ENCODE results near the gene SEMA4G. TPM values are rescaled to one million over a fixed set of nuclear protein-coding genes. Genes with fewer than 3 reads are reported as not detected.

SEMA4G gene
- total RNA-seq, 2 donors from 2014 or later: 10.5 to 12.5 TPM

DNA sequence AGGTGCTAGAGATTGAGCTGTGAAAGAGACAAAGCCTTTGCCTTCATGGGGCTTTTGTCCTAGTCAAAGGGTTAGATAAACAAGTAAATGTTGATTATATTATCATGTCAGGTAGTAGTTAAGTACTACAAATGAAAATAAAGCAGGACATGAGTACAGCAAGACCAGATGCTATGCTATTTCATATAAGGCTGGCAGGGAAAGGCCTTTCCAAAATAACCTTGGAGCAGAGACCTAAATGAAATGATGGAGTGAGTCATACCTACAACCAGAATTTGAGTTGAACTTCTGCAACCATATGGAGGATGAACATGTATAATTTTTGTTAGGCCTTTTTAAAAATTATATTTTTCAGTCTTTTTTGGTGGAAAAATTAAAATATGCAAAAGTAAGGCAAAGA, 23.6 kb upstream of the SEMA4G start:
- Histone ChIP-seq H3K9me3 (no peaks in the 10 kb centered on the region), H3K4me1 (no peaks in the 10 kb centered on the region), H3K27ac (no peak overlapping the region), H3K36me3 (replicated peaks in 1 of 2; ENCODE audit: insufficient read depth in 1 of 2, low read depth in 2 of 2) (peaks cover 6 to 41% of the 10 kb centered on the region in 2 donors), H3K4me3 (no peak overlapping the region), H3K27me3 (no peaks in the 10 kb centered on the region)
- TF ChIP-seq CTCF (IDR thresholded peaks at IDR 0.05): no peak
- TF ChIP-seq POLR2A (IDR thresholded peaks at IDR 0.05): no peak
- no peak for ATAC-seq
- DNase-seq: no peak
- intact Hi-C loops (cut with DNase I): no loop called here

DNA sequence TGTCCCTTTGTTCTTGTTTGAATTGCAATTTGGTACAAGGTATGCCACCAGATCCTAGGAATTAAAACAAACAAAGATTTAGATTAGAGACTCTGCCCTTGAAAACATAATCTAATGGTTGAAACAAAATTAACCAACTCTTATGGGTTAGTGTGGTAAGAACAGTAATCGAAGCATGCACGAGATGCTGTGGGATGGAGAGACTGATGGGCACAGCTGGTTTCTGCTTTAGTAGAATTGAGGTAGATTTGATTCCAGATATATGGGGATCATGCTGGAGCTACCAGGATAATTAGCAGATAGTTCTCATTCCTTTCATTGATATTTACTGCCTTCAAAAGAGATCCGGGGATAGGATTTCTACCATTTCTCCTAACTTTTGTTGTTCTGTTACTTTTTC, 20.4 kb upstream of the SEMA4G start:
- Histone ChIP-seq H3K27ac (no peak overlapping the region), H3K27me3 (no peaks in the 10 kb centered on the region), H3K36me3 (replicated peaks in 1 of 2; ENCODE audit: insufficient read depth in 1 of 2, low read depth in 2 of 2) (peaks cover 13 to 41% of the 10 kb centered on the region in 2 donors), H3K9me3 (no peaks in the 10 kb centered on the region), H3K4me3 (no peak overlapping the region), H3K4me1 (no peaks in the 10 kb centered on the region)
- intact Hi-C loops (cut with DNase I): no loop called here
- DNase-seq: no peak
- no peak for ATAC-seq
- TF ChIP-seq POLR2A (IDR thresholded peaks at IDR 0.05): no peak
- 84 to 86% methylated on average over 3 of the region's 3 CpGs for WGBS, 2 donors

- Histone ChIP-seq H3K27ac (no peak overlapping the region), H3K36me3 (replicated peaks in 1 of 2; ENCODE audit: insufficient read depth in 1 of 2, low read depth in 2 of 2) (peaks cover 0 to 12% of the 10 kb centered on the region in 2 donors), H3K4me1 (no peaks in the 10 kb centered on the region), H3K4me3 (no peak overlapping the region), H3K27me3 (no peaks in the 10 kb centered on the region), H3K9me3 (no peaks in the 10 kb centered on the region)
- DNase-seq: no peak
- intact Hi-C loops (cut with DNase I): no loop called here
- TF ChIP-seq CTCF (IDR thresholded peaks at IDR 0.05) (no peak), POLR2A (IDR thresholded peaks at IDR 0.05) (no peak)
- ATAC-seq: no peak
Measured at GRCh38 chr10:100960251-100960650, 9.1 kb upstream of the SEMA4G start.

DNA sequence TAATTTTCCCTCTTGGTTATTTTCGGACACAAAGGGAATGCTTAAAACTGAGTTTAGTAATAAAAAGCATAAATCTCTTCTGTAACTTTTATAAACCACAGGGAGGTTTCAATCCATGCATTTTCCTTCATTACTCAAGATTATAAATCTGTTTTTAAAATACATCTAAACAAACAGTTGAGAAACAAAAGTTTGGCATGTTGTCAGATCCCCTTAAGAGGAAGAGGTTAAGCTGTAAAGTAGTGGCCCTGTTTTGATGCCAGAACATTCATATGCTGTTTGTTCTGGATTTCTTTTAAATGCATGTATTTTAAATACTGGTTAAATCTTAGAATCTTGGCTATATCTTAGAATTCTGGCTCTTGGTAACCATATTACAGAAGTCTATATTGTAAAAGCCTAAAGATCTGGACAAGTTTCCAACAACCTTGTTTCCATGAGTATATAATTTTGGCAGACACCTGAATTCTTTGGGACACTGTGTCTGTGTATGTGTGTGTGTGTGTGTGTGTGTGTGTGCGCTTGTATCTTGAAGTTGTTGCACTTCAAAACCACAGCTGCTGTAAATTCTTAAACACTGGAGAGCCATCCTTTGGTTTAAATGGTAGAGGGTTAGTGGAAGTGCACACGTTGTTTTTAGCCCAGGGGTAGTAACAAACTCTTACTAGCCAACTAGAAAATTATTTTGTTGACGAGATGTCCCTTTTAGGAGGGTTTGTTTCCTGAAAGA, 6.8 kb upstream of the SEMA4G start:
- Histone ChIP-seq H3K4me1 (peaks cover 7% of the 10 kb centered on the region), H3K4me3 (no peak overlapping the region), H3K9me3 (no peaks in the 10 kb centered on the region), H3K27me3 (no peaks in the 10 kb centered on the region), H3K27ac (no peak overlapping the region), H3K36me3 (replicated peaks in 1 of 2; ENCODE audit: insufficient read depth in 1 of 2, low read depth in 2 of 2) (peaks cover 0 to 8% of the 10 kb centered on the region in 2 donors)
- DNase-seq (no peak), ATAC-seq (no peak)
- whole genome bisulfite sequencing, 2 donors: 79 to 81% methylated on average over 4 of the region's 4 CpGs
- TF ChIP-seq CTCF (IDR thresholded peaks at IDR 0.05): no peak
- TF ChIP-seq POLR2A (IDR thresholded peaks at IDR 0.05): no peak
- intact Hi-C loops (cut with DNase I): no loop called here

- H3K27me3 ChIP-seq: no peaks in the 10 kb centered on the region
- TF ChIP-seq CTCF (IDR thresholded peaks at IDR 0.05) (no peak), POLR2A (IDR thresholded peaks at IDR 0.05) (no peak)
- ATAC-seq: no peak
- no peak for DNase-seq
- H3K27ac ChIP-seq: no peak overlapping the region
- intact Hi-C loops (cut with DNase I): no loop called here
- H3K4me3 ChIP-seq: no peak overlapping the region
- 95 to 100% methylated on average over 1 of the region's 1 CpG for WGBS, 2 donors
- H3K36me3 ChIP-seq (replicated peaks in 1 of 2; ENCODE audit: insufficient read depth in 1 of 2, low read depth in 2 of 2): peaks cover 0 to 5% of the 10 kb centered on the region in 2 donors
- peaks cover 17% of the 10 kb centered on the region for H3K4me1 ChIP-seq
- no peaks in the 10 kb centered on the region for H3K9me3 ChIP-seq
Measured at GRCh38 chr10:100963826-100964225, 5.5 kb upstream of the SEMA4G start.

All from body of pancreas (tissue), 4 donors.